Gastrocnemius medialis (tissue), 4 donors: ENCODE measurements around the gene ZFHX2. TPM values are rescaled to one million over a fixed set of nuclear protein-coding genes. Genes with fewer than 3 reads are reported as not detected.

Experiments
- total RNA-seq, 4 donors: library from RNA; depleted of rRNA; stranded (reverse); fragments of >200 nt; gene quantifications; one replicate each; pipeline versions ENCODE4 v1.1.0 to v1.2.3, GENCODE V29; 2016

ZFHX2 gene
- total RNA-seq, 4 donors from 2014 or later: 0.23 to 0.44 (median 0.41) TPM; not detected in 1

Other genes starting within 250 kb of the ZFHX2 start
- gene PPP1R3E, start 248.9 kb downstream of the ZFHX2 start, total RNA-seq: 1 to 10 TPM; 5.9 to 7.9 (median 6.7) TPM
- 10 to 100 TPM; 13.4 to 24.9 (median 23.8) TPM for gene BCL2L2, start 244.9 kb downstream of the ZFHX2 start, total RNA-seq
- 10 to 100 TPM; 15.7 to 32.8 (median 26.6) TPM for gene PABPN1, start 230.3 kb downstream of the ZFHX2 start, total RNA-seq
- gene SLC22A17, start 198.9 kb downstream of the ZFHX2 start, total RNA-seq: 1 to 10 TPM in 2 of 4 donors, under 1 TPM in 2; 0.68 to 2.7 (median 1.4) TPM
- 1 to 10 TPM in 3 of 4 donors, under 1 TPM in 1; 0.31 to 4.1 (median 1.6) TPM for gene EFS, start 186.6 kb downstream of the ZFHX2 start, total RNA-seq
- not detected for gene IL25, start 179.0 kb downstream of the ZFHX2 start, total RNA-seq
- 1 to 10 TPM in 1 of 4 donors, not detected in 3; 1.7 TPM for gene CMTM5, start 174.7 kb downstream of the ZFHX2 start, total RNA-seq
- 1,000 to 10,000 TPM in 1 of 4 donors, 100 to 1,000 TPM in 1, 10 to 100 TPM in 2; 20.4 to 1,496 (median 303) TPM for gene MYH6, start 143.5 kb downstream of the ZFHX2 start, total RNA-seq
- 1,000 to 10,000 TPM; 1,360 to 5,274 (median 3,359) TPM for gene MYH7, start 116.1 kb downstream of the ZFHX2 start, total RNA-seq
- 10 to 100 TPM; 27.9 to 41.9 (median 36.1) TPM for gene NGDN, start 82.1 kb downstream of the ZFHX2 start, total RNA-seq
- gene THTPA, start 4.5 kb upstream of the ZFHX2 start, total RNA-seq: 10 to 100 TPM; 13.2 to 32.9 (median 21.4) TPM
- 10 to 100 TPM in 1 of 4 donors, 1 to 10 TPM in 3; 1.5 to 31.5 (median 7.8) TPM for gene AP1G2, start 16.0 kb upstream of the ZFHX2 start, total RNA-seq
- gene JPH4, start 27.0 kb upstream of the ZFHX2 start, total RNA-seq: under 1 TPM in 1 of 4 donors, not detected in 3; 0.09 TPM
- gene DHRS2, start 84.6 kb upstream of the ZFHX2 start, total RNA-seq: not detected